SKM-1 (cell line): Measurements from ENCODE around the gene MARK4.
"Not testable (repeated sequence)": the region's sequence is repeated elsewhere in the genome, so short reads cannot be mapped to it uniquely, and the experiment has no call there.

Experiments used
- DNase-seq: peaks from one replicate; lab custom pipeline; 2025; ENCODE audit not compliant: unreplicated experiment; lab: John Stamatoyannopoulos, UW

MARK4 gene

GRCh38 chr19:45243144-45243732 lies 7.8 kb upstream of the MARK4 start:
- no peak for DNase-seq

- DNase-seq = no peak
Observed at GRCh38 chr19:45244133-45244794, 6.8 kb upstream of the MARK4 start.

- no peak for DNase-seq
Observed at GRCh38 chr19:45245334-45245787, 5.7 kb upstream of the MARK4 start, which contains the start of gene EXOC3L2. TSS of gene EXOC3L2 (minus strand) at chr19:45245407. CDS start at chr19:45239045, 6,362 bp downstream.

GRCh38 chr19:45245826-45246225 lies 5.2 kb upstream of the MARK4 start:
- no peak for DNase-seq

GRCh38 chr19:45247136-45247535 lies 3.9 kb upstream of the MARK4 start:
- DNase-seq = no peak

GRCh38 chr19:45249261-45250033 lies 1.6 kb upstream of the MARK4 start:
- no peak for DNase-seq

GRCh38 chr19:45250216-45250831 lies 747 bp upstream of the MARK4 start:
- no peak for DNase-seq

- no peak for DNase-seq
Observed at GRCh38 chr19:45251452-45252354, 632 bp downstream of the MARK4 start.

- DNase-seq = no peak
Observed at GRCh38 chr19:45253396-45254027, 2.4 kb downstream of the MARK4 start.

GRCh38 chr19:45254044-45254531 lies 3.0 kb downstream of the MARK4 start:
- DNase-seq = no peak

- DNase-seq = no peak
Observed at GRCh38 chr19:45255611-45256157, 4.6 kb downstream of the MARK4 start.

GRCh38 chr19:45256836-45257235 lies 5.8 kb downstream of the MARK4 start:
- no peak for DNase-seq

- no peak for DNase-seq
Observed at GRCh38 chr19:45258862-45259261, 7.8 kb downstream of the MARK4 start.

GRCh38 chr19:45262570-45262969 lies 11.5 kb downstream of the MARK4 start:
- DNase-seq = no peak

GRCh38 chr19:45263013-45263412 lies 11.9 kb downstream of the MARK4 start:
- DNase-seq = no peak

- DNase-seq = no peak
Observed at GRCh38 chr19:45264781-45265317, 13.8 kb downstream of the MARK4 start.

- no peak for DNase-seq
Observed at GRCh38 chr19:45265375-45265774, 14.3 kb downstream of the MARK4 start.

- no peak for DNase-seq
Observed at GRCh38 chr19:45267296-45267695, 16.2 kb downstream of the MARK4 start.

- not testable (repeated sequence) for DNase-seq
Observed at GRCh38 chr19:45269939-45270338, 18.9 kb downstream of the MARK4 start.
